CD4-positive, alpha-beta T cell treated with Interleukin-15 for 1 hour (primary cell): ENCODE measurements around the gene ZNF76.
A peak's percentile ranks its signal among the peaks of the same experiment; 100 is the strongest.
"Not testable (repeated sequence)": the region's sequence is repeated elsewhere in the genome, so short reads cannot be mapped to it uniquely, and the experiment has no call there.

Experiments
- DNase-seq: peaks from one replicate; pipeline ENCODE4 v3.0.0-alpha.2; 2020

ZNF76 gene

DNA sequence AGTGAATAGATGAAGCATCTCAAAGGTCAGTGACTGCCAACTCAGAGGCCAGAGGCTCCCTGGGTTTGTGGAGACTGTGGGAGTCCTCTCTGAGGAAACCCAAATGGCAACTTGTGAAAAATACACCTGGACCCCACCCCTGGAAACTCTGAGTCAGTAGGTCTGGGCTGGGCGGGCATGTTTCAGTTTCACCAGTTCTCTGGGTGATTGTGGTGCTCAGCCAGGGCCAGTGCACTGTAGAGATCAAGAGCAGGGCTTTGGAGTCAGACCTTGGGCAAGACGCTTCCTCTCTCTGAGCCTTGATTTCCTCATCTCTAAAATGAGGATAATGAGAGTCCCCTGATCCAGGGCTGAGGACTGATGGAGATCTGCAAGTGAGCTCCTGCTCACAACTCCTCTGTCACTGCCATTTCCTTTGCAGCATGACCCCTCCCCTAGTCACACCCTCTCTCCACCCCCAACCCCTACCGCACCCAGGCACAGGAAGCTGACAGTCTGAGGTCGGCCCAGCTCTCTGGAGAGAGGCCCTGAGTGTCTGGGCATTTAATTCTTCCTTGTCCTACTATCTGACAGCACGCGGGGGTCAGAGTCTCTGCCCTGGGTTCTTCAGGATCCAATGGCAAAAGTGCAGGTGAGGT, 43.2 kb downstream of the ZNF76 start:
- peak; percentile 87 for DNase-seq

DNA sequence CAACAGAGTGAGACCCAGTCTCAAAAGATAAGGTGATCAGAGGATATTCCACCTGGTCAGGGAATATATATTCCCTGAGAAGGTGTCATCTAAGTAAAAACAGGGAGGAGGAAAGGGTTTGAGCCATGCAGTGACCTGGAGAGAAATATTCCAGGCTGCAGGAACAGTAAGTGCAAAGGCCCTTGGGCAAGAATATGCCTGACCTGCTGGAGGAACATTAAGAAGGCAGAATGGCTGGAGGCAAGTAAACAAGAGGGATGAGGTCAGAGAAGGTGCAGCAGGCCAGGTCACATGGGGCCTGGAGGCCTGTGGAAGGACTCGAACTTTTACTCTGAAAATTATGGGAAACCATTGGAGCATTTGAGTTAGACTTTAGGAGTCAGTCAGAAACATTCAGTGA, 44.8 kb downstream of the ZNF76 start:
- DNase-seq, result no peak

DNA sequence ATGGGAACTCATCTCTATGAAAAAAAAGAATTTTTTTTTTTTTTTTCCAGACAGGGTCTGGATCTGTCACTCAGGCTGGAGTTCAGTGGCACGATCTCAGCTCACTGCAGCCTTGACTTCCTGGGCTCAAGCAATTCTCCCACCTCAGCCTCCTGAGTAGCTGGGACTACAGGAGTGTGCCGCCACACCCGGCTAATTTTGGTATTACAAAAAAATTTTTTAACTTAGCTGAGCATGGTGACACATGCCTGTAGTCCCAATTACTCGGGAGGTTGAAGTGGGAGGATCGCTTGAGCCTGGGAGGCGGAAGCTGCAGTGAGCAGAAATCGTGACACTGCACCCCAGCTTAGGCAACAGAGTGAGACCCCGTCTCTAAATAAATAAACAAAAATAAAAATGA, 45.6 kb downstream of the ZNF76 start:
- DNase-seq, result no peak

DNA sequence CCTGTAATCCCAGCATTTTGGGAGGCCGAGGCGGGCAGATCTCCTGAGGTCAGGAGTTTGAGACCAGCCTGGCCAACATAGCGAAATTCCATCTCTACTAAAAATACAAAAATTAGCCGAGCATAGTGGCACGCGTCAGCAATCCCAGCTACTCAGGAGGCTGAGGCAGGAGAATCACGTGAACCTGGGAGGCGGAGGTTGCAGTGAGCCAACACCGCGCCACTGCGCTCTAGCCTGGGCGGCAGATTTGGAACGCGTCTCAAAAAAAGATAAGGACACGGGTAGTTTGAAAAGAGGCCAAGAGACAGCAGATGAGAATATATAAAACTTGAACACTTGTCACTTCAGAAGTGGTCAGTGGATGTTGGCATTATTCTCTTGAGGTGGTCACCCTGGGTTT, 47.6 kb downstream of the ZNF76 start:
- DNase-seq, result not testable (repeated sequence)

DNA sequence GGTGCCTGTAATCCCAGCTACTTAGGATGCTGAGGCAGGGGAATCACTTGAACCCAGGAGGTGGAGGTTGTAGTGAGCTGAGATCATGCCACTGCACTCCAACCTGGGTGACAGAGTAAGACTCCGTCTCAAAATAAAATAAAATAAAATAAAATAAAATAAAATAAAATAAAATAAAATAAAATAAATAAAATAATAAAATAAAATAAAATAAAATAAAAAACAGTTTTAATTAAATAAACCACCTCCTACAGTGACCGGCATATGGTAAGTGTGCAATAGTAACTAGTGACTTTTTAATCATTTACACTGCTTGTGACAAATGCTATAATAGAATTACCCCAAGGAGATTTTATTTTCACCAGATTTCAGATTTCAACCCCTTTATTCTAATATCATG, 49.0 kb downstream of the ZNF76 start:
- not testable (repeated sequence) for DNase-seq

DNA sequence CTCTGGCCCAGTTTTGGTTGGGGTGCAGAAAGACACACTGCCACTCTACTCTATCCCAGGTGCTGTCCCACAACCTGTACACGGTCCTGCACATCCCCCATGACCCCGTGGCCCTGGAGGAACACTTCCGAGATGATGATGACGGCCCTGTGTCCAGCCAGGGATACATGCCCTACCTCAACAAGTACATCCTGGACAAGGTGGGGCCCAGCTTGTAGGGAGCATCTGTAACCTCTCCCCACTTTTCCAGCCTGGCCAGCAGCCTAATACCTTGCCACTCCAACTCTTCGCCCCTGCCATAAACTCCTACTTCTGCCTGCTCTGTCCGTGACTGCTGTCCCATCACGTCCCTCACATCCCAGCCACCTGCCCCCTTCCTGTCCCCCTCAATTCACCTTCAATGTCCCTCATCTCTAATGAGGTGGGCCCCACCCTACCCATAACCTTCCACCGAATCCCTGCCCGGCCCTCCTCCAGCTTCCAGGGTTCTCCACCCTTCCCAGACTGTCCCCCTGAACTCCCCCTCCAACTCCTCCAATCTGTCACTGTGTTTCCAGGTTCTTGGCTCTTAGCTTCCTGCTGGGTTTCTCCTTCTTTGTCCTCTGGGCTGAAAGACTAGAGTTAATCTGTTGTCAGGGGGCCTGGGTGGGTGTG, 50.2 kb downstream of the ZNF76 start:
- DNase-seq, result no peak

DNA sequence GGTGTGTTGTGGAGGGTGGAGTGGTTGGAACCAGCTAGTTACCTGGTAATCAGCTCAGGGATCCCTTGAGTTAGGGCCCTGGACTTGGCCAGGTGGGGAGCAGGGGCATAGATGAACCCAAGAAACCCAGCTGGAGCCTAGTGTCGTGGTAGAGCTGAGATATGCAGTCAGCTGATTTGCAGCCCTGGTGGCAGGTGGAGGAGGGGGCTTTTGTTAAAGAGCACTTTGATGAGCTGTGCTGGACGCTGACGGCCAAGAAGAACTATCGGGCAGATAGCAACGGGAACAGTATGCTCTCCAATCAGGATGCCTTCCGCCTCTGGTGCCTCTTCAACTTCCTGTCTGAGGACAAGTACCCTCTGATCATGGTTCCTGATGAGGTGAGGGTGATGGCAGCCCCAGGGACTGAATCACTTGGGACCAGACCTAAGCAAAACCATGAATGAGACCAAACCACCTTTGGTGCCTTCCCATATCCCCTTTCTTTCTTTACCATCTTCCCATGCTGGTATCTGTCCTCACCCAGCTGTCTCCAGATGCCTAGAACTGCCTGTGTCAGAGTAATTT, 50.8 kb downstream of the ZNF76 start:
- DNase-seq, result no peak

DNA sequence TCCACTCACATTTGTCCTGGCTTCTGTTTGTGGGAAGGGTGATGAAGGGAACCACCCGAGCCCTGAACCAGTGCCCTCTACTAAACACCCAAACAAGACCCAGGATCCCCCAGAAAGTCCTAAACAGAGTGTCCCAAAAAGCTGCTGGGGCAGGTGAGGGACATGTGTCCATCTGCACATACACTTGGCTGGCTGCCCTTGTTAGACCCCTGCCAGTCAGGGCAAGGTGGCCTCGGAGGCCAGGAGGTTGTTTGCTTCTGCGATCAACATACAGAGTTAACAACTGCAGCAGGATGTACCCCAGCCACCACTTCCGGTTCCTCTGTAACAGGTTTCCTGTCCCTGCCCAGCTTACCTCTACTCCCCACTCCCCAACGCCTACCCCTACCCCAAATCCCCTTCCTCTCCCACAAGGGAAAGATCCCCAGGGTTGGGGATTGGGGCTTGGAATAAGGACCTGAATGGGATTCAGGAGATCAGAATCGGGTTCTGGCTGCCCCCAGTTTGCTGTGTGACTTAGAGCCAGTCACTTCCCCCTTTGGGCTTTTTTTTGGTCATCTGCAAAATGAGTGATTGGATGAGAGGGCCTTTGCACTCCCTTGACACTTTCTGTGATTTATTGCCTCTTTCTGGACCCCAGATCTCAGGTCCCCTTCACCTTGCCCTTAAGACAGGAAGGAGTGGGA, 52.0 kb downstream of the ZNF76 start:
- peak; percentile 75 for DNase-seq

DNA sequence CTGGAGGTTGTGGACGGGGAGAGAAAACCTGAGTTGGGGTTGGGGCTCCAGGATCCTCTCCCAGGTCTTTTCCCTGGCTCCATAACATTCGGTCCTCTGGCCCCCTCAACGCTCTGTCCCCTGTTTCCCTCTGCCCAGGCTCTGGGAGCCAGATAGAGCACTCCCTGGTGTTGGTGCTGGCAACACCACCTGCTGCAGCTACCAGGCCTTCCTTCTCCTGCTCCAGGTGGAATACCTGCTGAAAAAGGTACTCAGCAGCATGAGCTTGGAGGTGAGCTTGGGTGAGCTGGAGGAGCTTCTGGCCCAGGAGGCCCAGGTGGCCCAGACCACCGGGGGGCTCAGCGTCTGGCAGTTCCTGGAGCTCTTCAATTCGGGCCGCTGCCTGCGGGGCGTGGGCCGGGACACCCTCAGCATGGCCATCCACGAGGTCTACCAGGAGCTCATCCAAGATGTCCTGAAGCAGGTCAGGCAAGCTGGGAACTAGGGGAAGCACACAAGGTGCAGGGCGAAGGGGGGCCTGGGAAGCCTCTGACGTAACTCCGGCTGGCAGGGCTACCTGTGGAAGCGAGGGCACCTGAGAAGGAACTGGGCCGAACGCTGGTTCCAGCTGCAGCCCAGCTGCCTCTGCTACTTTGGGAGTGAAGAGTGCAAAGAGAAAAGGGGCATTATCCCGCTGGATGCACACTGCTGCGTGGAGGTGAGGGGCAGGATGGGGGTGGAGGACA, 52.7 kb downstream of the ZNF76 start:
- DNase-seq, result no peak

DNA sequence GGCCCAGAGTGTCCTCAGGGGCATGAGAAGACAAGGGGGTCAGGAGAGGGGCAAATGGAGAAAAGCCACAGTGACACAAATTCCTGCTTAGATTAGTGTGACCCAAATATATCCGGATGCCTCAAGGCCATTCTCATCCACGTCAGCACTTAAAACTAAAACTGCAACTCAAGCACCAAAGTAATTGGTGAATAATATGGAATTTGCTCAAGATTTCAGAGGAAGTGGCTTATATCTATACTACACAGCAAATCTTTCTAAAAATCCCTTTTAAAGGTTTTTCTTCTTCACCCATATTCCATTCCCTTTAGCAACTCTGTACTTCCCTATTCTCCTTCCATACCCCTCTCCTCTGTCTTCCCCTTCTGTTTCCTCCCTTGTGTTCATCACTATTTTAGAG, 53.3 kb downstream of the ZNF76 start:
- DNase-seq, result no peak

DNA sequence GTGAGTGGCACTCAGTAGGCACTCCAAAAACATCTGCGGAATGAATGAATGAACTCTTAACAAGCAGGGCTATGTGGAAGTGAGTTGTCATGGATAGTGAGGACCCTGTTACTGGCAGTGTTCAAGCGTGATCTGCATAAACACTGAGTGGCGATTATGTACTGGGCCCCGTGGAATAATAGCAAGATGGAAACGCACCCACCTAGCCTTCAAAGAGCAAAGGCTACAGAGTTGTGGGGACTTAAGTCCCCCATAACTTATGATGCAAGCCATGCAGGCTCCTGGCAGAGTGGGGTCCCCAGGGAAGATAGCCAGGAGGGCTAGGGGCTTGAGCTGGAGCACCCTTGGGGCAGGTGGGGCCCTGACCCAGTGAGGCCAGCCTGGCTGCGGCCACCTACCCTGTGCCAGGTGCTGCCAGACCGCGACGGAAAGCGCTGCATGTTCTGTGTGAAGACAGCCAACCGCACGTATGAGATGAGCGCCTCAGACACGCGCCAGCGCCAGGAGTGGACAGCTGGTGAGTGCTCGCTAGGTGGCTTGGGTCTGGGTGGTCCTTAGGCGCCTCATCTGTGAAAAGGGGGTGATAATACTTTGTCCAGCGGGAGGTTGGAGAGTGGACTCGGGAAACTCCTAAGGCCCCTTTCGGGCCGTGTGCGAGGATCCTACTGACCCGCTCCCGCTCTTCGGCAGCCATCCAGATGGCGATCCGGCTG, 58.1 kb downstream of the ZNF76 start:
- DNase-seq, result no peak

DNA sequence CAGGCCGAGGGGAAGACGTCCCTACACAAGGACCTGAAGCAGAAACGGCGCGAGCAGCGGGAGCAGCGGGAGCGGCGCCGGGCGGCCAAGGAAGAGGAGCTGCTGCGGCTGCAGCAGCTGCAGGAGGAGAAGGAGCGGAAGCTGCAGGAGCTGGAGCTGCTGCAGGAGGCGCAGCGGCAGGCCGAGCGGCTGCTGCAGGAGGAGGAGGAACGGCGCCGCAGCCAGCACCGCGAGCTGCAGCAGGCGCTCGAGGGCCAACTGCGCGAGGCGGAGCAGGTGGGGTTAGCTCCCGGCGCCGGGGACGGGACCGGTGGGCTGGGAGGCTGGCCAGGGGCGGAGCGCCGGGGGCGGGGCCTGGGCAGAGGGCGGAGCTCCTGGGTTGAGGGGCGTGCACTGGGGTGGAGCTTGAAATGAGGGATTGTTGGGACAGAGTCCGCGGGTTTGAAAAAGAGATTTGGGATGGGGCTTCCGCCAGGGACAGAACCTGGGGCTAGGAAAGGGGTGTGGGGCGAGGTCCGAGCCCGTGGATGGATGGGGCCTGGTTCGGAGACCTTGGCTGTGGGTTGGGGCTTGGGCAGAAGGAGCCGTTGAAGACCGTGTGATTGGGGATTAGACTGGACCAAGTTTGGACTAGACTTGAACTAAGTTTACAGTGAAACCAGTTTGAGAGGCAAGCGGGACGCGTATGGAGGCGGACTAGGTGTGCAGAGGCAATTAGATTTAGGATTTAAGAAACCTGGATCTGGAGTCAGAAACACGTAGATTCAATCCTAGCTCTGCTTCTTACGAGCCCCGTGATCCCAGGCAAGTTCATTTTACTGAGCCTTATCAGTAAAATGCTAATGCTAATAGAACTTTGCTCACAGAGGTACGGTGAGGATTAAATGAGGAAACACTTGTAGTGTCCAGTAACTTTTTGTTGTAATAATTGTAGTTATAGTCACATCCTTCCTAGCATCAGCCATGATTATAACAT, 58.9 kb downstream of the ZNF76 start:
- no peak for DNase-seq

DNA sequence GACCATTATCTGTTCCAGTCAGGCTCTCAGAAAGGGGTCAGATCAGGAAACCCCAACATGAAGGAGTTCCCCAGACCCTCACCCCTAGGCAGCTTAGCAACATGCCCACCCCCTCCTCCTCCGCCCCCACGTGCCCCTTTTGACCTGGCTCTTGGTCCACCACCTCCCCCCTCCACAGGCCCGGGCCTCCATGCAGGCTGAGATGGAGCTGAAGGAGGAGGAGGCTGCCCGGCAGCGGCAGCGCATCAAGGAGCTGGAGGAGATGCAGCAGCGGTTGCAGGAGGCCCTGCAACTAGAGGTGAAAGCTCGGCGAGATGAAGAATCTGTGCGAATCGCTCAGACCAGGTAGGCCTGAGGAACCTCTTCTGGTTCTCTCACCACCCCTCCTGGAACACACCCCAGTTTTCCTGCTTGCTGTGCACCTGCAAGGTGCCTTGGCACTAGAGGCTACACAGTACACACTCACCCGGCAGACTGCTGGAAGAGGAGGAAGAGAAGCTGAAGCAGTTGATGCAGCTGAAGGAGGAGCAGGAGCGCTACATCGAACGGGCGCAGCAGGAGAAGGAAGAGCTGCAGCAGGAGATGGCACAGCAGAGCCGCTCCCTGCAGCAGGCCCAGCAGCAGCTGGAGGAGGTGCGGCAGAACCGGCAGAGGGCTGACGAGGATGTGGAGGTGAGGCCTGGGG, 60.0 kb downstream of the ZNF76 start:
- DNase-seq, result no peak

DNA sequence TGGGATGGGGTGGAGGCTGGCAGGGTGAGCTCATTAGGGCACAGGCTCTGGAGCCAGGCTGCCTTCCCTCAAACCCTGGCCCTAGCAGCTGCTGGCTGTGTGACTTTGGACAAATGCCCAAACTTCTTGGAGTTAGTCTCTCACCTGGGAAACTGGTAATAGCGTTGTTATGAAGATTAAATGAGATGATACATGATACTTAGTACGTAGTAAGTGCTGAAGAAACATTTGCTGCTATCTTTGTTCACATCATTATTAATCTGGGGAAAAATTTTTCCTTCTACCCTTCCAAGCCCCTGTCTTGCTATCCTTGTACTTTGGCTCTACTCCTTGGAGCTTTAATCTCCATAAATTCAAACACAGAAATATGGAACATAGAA, 60.5 kb downstream of the ZNF76 start:
- DNase-seq, result no peak

DNA sequence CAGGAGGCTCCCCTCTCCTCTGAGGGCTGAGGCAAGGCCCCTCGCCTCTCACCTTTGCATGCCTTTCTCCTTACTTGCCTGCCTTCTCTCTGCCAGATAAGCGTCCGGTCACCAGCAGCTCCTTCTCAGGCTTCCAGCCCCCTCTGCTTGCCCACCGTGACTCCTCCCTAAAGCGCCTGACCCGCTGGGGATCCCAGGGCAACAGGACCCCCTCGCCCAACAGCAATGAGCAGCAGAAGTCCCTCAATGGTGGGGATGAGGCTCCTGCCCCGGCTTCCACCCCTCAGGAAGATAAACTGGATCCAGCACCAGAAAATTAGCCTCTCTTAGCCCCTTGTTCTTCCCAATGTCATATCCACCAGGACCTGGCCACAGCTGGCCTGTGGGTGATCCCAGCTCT, 61.6 kb downstream of the ZNF76 start:
- no peak for DNase-seq

DNA sequence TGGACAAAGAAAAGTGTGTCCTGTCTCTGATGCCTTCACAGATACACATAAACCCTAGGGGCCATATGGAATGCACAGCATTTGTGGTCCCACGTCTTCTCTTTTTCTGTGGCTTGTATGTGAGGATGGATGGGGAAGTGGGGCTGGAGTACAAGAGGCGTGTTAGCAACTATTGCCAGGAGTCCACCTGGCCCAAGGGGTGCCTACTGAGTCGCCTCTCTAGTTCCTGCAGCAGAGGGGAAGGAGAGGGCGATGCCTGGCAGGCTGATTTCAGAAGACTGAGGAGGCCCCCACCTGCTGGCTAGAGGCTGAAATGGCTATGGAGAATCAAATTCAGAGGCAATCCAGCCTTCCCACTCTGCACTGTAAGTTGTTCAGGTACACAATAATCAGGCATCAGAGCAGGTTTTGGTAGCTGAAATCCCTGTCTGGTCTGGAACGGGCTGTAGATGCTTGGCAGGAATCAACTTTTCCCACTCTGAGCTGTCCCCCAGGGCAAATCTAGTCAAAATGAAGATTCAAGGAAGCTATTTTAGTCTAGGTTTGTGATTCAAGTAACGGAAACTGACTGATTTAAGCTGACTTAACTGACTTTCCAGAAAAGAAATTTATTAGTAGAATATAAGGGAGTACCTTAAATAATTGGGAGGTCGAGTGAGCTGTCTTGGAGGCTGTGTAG, 68.0 kb downstream of the ZNF76 start:
- peak; percentile 79 for DNase-seq

DNA sequence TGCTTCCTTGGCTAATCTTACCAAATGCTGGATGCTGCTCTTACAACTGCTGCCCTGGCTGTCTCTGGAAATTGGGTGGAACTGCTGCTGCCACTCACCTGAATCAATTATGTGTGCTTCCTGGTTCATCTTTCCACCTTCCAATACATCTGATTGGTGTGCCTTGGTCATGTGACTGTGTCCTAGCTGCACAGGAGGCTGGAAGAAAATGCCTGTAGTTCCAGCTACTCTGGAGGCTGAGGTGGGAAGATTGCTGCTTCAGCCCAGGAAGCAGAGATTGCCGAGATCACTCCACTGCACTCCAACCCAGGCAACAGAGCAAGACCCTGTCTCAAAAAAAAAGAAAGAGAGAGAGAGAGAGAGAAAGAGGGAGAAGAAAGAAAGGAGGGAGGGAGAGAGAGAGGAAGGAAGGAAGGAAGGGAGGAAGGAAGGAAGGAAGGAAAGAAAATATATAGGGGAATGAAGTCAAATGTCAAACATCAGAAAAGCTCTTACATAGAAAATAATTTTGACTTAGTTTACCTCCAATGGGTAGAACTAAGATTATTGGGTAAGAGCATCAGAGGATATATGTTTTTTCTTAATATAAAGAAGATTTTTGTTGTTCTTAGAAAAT, 68.7 kb downstream of the ZNF76 start:
- DNase-seq, result no peak

DNA sequence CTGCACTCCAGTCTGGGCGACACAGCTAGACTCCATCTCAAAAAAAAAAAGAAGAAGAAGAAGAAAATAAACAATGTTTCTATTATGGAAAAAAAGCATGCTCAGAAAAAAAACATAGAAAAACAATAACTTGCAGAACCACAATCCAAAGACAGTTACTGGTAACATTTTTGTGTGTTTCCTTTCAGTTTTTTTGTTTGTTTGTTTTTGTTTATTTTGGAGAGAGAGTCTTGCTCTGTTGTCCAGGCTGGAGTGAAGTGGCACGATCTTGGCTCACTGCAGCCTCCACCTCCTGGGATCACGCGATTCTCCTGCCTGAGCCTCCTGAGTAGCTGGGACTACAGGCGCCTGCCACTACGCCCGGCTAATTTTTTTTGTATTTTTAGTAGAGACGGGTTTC, 69.4 kb downstream of the ZNF76 start:
- DNase-seq, result not testable (repeated sequence)

DNA sequence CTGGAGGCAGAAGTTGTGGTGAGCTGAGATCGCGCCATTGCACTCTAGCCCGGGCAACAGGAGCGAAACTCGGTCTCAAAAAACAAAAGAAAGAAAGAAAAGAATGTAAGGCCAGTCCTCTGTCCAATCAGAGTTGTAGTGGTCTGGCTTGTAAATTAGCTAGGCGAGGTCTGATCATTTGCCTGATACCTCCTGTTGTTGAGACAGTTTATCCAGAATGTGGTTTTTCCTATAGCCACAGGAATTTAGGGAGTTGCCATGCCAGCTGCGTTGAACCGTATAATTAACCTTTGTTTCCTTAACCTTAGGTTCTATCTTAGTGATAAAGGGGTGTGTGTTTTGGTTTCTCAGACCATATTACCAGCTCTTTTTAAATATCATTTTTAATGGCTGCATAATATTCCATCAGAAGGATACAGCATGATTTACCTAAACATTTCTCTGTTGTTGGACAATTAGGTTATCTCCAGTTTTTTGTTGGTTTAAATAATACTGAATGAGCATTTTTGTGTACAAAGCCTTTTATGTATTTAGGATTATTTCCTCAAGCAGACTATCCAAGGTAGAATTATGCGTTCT, 71.1 kb downstream of the ZNF76 start:
- DNase-seq, result no peak
